HG03280 (cell line): Measurements from ENCODE around the gene TXN2.
"Not testable (repeated sequence)": the region's sequence is repeated elsewhere in the genome, so short reads cannot be mapped to it uniquely, and the experiment has no call there.

Source experiments
- ATAC-seq: cut with Tn5 transposase; IDR thresholded peaks from one replicate; pipeline ENCODE4 v1.9.1; 2021; ENCODE audit warnings: mild to moderate bottlenecking, moderate library complexity; ENCODE audit not compliant: unreplicated experiment

The TXN2 gene

DNA sequence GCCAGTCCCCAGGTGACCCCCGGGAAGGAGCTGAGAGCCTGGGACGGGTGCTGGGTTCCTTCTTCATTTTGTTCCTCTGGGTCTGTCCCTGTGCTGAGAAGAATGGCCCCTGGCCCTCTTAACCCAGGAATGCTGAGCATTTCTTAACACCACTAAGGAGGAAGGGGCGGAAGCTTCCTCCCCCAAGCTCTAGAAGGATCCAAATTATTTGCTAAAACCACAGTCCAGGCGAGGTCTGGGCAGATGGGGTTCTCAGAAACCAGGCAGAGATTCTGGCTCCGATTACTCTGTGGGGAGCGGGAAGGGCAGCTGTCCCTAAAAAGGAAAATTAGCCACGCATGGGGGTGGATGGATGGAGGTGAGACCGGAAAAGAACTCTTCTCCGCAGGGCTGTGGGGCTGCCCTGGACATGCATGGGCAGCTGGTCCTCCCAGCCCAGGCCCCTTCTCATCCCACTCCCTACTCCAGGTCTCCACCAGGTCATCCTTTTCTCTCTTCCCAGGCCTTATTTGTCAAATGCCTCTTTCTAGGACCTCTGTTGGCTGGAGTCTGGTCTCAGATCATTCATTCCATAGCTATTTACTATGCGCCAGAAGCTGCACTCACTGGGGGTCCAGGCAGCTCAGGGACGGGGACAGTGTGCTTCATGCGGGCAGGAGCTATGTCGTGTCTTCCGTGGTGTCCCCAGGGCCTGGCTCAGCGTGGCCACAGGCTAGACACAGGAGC lies 48.7 kb downstream of the TXN2 start:
- no peak for ATAC-seq

DNA sequence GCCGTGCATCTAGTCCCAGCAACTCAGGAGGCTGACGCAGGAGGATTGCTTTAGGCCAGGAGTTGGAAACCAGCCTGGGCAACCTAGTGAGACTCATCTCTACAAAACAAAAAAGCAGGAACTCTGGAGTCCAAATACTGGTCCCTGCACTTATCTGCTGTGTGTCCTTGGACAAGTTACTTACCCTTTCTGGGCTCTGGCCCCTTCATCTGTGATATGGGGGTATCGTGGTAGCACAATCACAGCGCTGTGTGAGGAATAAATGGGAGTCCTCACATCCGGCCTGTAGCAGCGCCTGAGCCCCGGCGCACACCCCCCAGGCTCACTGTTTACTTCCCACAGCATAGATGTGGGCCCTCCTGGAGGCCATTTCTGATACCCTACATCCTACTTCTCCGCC lies 49.5 kb downstream of the TXN2 start:
- ATAC-seq: no peak

GRCh38 chr22:36430863-36431262 lies 50.6 kb downstream of the TXN2 start:
- ATAC-seq: no peak

DNA sequence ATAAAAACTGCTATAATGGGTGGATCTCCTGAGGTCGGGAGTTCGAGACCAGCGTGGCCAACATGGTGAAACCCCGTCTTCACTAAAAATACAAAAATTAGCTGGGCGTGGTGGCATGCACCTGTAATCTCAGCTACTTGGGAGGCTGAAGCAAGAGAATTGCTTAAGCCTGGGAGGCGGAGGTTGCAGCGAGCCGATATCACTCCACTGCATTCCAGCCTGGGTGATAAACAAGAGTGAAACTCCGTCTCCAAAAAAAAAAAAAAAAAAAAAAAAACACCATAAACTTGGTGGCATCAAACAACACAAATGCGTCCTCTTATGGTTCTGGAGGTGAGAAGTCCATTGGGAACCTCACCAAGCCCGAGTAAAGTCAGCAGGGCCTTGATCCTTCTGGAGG lies 53.5 kb downstream of the TXN2 start:
- ATAC-seq: not testable (repeated sequence)

- ATAC-seq: no peak
Measured at GRCh38 chr22:36425977-36426523, 55.4 kb downstream of the TXN2 start.

DNA sequence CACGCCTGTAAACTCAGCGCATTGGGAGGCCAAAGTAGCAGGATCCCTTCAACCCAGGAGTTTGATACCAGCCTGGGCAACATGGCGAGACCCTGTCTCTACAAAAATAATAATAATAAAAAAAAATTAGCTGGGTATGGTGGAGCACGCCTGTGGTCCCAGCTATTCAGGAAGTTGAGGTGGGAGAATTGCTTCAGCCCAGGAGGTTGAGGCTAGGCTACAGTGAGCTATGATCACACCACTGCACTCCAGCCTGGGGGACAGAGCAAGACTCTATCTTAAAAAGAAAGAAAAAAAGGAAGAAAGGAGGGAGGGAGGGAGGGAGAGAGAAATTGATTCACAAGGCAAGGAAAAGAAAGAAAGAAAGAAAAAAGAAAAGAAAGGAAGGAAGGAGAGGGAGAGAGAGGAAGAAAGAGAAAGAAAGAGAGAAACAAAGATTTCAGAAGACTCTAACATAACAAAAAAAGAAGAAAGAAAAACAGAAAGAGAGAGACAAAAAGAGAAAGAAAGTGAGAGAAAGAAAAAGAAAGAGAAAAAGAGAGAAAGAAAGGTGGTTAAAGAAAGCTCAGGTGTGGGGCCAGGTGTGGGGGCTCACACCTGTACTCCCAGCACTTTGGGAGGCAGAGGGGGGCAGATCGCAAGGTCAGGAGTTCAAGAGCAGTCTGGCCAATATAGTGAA lies 56.4 kb downstream of the TXN2 start:
- ATAC-seq: no peak

GRCh38 chr22:36424466-36424865 lies 57.0 kb downstream of the TXN2 start:
- not testable (repeated sequence) for ATAC-seq

GRCh38 chr22:36423461-36424404 lies 57.7 kb downstream of the TXN2 start:
- ATAC-seq: no peak

- no peak for ATAC-seq
Measured at GRCh38 chr22:36422287-36423014, 59.0 kb downstream of the TXN2 start.

DNA sequence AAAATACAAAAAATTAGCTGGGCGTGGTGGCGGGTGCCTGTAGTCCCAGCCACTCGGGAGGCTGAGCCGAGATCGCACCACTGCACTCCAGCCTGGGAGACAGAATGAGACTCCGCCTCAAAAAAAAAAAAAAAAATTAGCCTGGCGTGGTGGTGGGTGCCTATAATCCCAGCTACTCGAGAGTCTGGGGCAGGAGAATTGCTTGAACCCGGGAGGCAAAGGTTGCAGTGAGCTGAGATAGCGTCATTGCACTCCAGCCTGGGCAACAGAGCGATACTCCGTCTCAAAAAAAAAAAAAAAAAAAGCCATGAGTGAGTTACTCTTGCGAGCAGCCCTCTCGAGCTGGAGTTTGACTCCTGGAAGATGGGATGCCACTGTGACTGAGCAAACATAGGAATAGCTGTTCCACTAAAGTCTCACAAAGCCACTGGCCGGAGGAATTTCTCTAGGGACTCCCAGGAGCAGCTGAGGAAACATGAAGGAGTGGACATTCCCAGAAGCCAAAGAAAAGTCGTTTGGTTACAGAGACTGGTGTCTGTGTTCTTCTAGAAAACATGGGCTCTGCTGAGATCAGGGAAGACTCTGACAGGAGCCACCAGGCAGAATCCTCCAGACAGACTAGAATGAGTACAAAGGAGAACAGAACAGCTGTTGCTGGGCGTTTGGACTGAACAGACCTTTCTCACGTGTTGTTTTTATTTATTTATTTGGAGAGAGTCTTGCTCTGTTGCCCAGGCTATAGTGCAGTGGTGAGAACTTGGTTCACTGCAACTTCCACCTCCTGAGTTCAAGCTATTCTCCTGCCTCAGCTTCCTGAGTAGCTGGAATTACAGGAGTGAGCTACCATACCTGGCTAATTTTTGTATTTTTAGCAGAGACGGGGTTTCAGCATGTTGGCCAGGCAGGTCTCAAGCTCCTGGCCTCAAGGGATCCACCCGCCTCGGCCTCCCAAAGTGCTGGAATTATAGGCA lies 61.2 kb downstream of the TXN2 start:
- ATAC-seq: no peak

GRCh38 chr22:36419177-36419911 lies 62.1 kb downstream of the TXN2 start:
- no peak for ATAC-seq

DNA sequence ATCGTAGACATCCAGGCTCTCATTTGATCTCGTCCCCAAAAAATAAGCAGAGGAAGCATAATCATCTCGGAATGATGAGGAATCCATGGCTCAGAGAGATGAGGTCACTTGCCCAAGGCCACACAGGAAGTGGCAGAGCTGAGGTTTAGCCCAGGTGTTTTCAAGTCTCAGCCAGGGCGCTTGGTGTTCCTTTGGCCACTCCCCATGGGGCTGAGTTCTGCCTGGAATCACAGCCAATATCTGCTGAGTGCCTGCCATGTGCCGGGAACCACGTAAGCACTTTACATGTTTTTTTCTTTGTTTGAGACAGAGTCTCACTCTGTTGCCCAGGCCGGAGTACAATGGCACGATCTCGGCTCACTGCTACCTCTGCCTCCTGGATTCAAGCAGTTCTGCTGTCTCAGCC lies 64.2 kb downstream of the TXN2 start:
- ATAC-seq: no peak
